Right lobe of liver (tissue), 6 donors: Measurements from ENCODE around the gene KIF23. TPM values are rescaled to one million over a fixed set of nuclear protein-coding genes. Genes with fewer than 3 reads are reported as not detected.
A peak's percentile ranks its signal among the peaks of the same experiment; 100 is the strongest.

Experiments
- ATAC-seq, 4 donors: fragments of 200-7000 bp; cut with Tn5 transposase; one replicate each; pipeline ENCODE4 v1.9.1; 2020; ENCODE audit warnings: mild to moderate bottlenecking in 4 of 4, moderate library complexity in 4 of 4
- DNase-seq, 3 donors: peaks; one replicate each; pipeline ENCODE4 v3.0.0-alpha.2; 2020
- H3K27ac ChIP-seq, 3 donors: fragments of 200-600 bp; one replicate each; pipeline ENCODE4 v1.8.0; 2022
- H3K27me3 ChIP-seq, 2 donors: fragments of 200-600 bp; one replicate each; pipeline ENCODE4 v1.8.0; 2022
- H3K36me3 ChIP-seq, 4 donors: fragments of 200-600 bp; sonication (generic) in 1 of 4; one replicate each; pipeline versions ENCODE4 v1.5.1 to v1.8.0; 2017 to 2022; ENCODE audit warnings: control low read depth in 1 of 4
- H3K4me1 ChIP-seq, 4 donors: fragments of 200-600 bp; sonication (generic) in 1 of 4; one replicate each; pipeline versions ENCODE4 v1.5.1 to v1.8.0; 2017 to 2022; ENCODE audit warnings: control low read depth in 1 of 4
- H3K4me3 ChIP-seq, 3 donors: fragments of 200-600 bp; one replicate each; pipeline ENCODE4 v1.8.0; 2022
- H3K9me3 ChIP-seq, 4 donors: fragments of 200-600 bp; sonication (generic) in 1 of 4; one replicate each; pipeline versions ENCODE4 v1.5.1 to v1.8.0; 2017 to 2022; ENCODE audit warnings: control low read depth in 1 of 4
- CTCF ChIP-seq, 4 donors: fragments of 200-600 bp in 3 of 4; fragments of 450-650 bp in 1 of 4; IDR thresholded peaks; one replicate each; pipeline versions ENCODE4 v1.5.1 to v1.8.0; 2016 to 2022; ENCODE audit warnings: antibody characterized with exemption in 4 of 4, mild to moderate bottlenecking in 2 of 4
- POLR2A ChIP-seq: fragments of 450-650 bp; IDR thresholded peaks from one replicate; pipeline ENCODE4 v1.6.1; 2017; ENCODE audit warnings: antibody characterized with exemption, mild to moderate bottlenecking
- WGBS: methylation state at CpG from one replicate; pipeline ENCODE4 v1.1.6; 2018; ENCODE audit warnings: low coverage, low lambda C conversion rate; ENCODE audit not compliant: insufficient coverage; ENCODE audit errors: missing lambda C conversion rate; 5-methylcytosine and 5-hydroxymethylcytosine counted together
- intact Hi-C, 2 donors: fragments of 100-400 bp; cut with DNase I; formaldehyde crosslinking; loops; one replicate each; pipeline versions ENCODE4 v1.11.2 to v1.14.1; 2022
- total RNA-seq, 6 experiments: library from RNA; depleted of rRNA in 2 of 6; stranded (reverse); fragments of >200 nt in 2 of 6; fragmentation: NEBNext Ultra II Directional in 3 of 6; extraction: Animal tissue kit (Norgen Biotek cat#: 25700) in 3 of 6; gene quantifications; one replicate each; pipeline versions ENCODE4 v1.1.0 to v1.2.4, GENCODE V29; 2016 to 2023
- donor health status: DM: no; HTN: yes; CAD: no.
- donor health status: DM: no; HTN: no; CAD: no.
- donor health status: DM: no; HTN: no; CAD: no.
- donor health status: DM: no; HTN: yes; CAD: no.
- donor health status: DM: no; HTN: yes; CAD: no.

Gene KIF23
- total RNA-seq, 6 experiments from 2014 or later = 0.09 to 2.2 (median 1.2) TPM

DNA sequence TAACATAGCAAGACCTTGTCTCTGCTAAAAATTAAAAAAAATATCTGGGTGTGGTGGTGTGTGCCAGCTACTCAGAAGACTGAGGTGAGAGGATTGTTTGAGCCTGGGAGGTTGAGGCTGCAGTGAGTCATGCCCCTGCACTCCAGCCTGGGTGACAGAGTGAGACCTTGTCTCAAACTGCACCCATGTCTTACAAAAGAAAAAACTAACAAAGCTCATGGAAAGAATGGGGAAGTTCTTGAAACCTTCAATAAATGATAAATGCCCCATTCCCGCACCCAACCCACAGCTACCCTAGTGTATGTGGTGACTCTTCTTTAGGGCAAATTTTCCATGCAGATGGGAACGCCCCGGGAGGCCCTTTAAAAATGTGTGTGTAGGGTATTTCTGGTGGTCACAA is 66.8 kb downstream of the KIF23 start:
- WGBS = 78% methylated on average over 3 of the region's 3 CpGs
- Histone ChIP-seq H3K27ac (no peak overlapping the region), H3K36me3 (no peaks in the 10 kb centered on the region), H3K4me1 (no peaks in the 10 kb centered on the region), H3K9me3 (no peaks in the 10 kb centered on the region), H3K4me3 (no peak overlapping the region), H3K27me3 (no peaks in the 10 kb centered on the region)
- no peak for ATAC-seq
- DNase-seq = peak in 1 of 3 donors; percentile 22
- intact Hi-C loops = no loop called here
- TF ChIP-seq POLR2A = no peak
- no peak for TF ChIP-seq CTCF (IDR thresholded peaks at IDR 0.05)

DNA sequence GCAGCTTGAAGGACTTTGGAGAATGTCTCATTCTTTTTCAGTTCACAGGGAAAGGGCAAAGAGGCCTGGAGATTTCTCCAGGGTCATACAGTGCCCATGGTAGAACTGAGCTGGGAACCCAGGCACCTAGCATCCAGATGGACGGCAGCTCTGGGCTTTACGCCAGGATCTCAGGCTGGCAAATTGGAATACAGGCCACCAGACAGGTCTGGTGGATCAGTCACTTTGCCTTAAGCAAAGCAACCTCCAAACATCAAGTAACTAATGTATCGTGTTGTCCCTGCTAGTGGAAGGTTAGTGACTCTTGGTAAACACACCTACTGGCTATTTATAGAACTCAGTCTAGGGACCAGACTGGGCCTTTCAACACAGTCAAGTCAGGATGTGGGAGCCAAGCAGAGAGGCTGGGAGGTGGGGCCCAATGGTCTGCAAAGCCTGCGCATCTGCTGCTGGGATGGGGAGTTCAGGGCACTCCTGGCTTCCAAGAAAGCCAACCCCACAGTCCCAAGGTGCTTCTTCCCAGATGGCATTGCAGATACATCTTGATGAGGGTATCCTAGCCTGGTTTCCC is 68.6 kb downstream of the KIF23 start:
- TF ChIP-seq POLR2A = no peak
- no peak for TF ChIP-seq CTCF (IDR thresholded peaks at IDR 0.05)
- intact Hi-C loops = no loop called here
- 56% methylated on average over 3 of the region's 4 CpGs for WGBS
- peak in 2 of 4 donors; percentile 11 to 42 for ATAC-seq
- Histone ChIP-seq H3K4me1 (no peaks in the 10 kb centered on the region), H3K27ac (no peak overlapping the region), H3K9me3 (no peaks in the 10 kb centered on the region), H3K4me3 (no peak overlapping the region), H3K27me3 (no peaks in the 10 kb centered on the region), H3K36me3 (no peaks in the 10 kb centered on the region)
- peak in 1 of 3 donors; percentile 23 for DNase-seq

- DNase-seq (peak in 1 of 3 donors; percentile 38), ATAC-seq (no peak)
- intact Hi-C loops = no loop called here
Observed at GRCh38 chr15:69484837-69485236, 70.7 kb downstream of the KIF23 start.

DNA sequence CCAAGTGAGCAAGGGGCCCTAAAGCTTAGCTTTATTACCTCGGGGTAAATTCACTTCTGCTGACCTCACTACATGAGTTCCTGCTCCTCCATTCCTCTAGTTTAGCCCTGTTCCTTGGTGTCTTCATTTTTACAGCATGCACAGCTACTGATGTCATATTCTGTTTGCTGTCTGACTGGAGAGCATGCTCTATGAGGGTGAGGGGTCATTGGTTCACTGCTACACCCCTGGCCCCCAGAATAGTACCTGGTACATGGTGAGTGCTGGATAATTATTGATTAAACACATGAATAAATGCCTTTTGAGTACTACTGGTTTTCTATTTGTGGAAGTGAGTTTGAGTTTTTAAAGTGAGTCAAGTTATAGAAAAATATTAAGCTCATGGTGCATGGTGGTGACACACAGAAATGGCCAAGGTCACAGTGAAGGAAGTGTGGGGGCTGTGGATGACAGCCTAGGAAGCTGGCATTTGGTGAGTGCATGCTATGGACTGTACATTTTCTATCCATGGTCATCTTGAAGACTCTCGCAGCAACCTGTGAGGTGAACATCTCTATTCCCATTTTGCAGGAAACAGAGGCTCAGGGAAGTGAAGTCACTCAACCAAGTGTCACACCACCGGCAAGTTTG is 72.4 kb downstream of the KIF23 start:
- intact Hi-C loops = no loop called here
- no peak for DNase-seq
- Histone ChIP-seq H3K4me1 (peaks cover 0 to 3% (median 0%) of the 10 kb centered on the region in 4 donors), H3K9me3 (no peaks in the 10 kb centered on the region), H3K27ac (no peak overlapping the region), H3K36me3 (no peaks in the 10 kb centered on the region), H3K27me3 (no peaks in the 10 kb centered on the region), H3K4me3 (no peak overlapping the region)
- ATAC-seq = no peak
- TF ChIP-seq CTCF (IDR thresholded peaks at IDR 0.05) (no peak), POLR2A (no peak)
- WGBS = 58% methylated on average over 2 of the region's 3 CpGs

More at GRCh38 chr15:69484837-69485236, 70.7 kb downstream of the KIF23 start:
- no peak for TF ChIP-seq POLR2A
- TF ChIP-seq CTCF (IDR thresholded peaks at IDR 0.05) = no peak
- WGBS = 55% methylated on average over 5 of the region's 6 CpGs
- Histone ChIP-seq H3K4me1 (no peaks in the 10 kb centered on the region), H3K36me3 (no peaks in the 10 kb centered on the region), H3K27ac (no peak overlapping the region), H3K9me3 (no peaks in the 10 kb centered on the region), H3K4me3 (no peak overlapping the region), H3K27me3 (no peaks in the 10 kb centered on the region)
